Chondrocyte (in vitro differentiated cells): ENCODE data around the gene CDHR5. TPM values are rescaled to one million over a fixed set of nuclear protein-coding genes. Genes with fewer than 3 reads are reported as not detected.

ENCODE experiments used
- DNase-seq: peaks from one replicate; pipeline ENCODE4 v3.0.0; 2021; ENCODE audit warnings: mixed read lengths, low spot score
- H3K27ac Mint-ChIP-seq: one replicate; pipeline ENCODE4 v1.8.0; 2021; ENCODE audit warnings: mild to moderate bottlenecking, moderate library complexity, mixed read lengths; ENCODE audit not compliant: unreplicated experiment
- H3K27me3 Mint-ChIP-seq: 2 replicates; pipeline ENCODE4 v1.8.0; 2021; ENCODE audit warnings: low read depth, mixed read lengths
- H3K36me3 Mint-ChIP-seq: 2 replicates; pipeline ENCODE4 v1.8.0; 2021; ENCODE audit warnings: low read depth, mixed read lengths
- H3K4me1 Mint-ChIP-seq: 2 replicates; pipeline ENCODE4 v1.8.0; 2021; ENCODE audit warnings: low read depth, mild to moderate bottlenecking, mixed read lengths
- H3K4me3 Mint-ChIP-seq: one replicate; pipeline ENCODE4 v1.8.0; 2021; ENCODE audit warnings: mild to moderate bottlenecking, moderate library complexity, mixed read lengths; ENCODE audit not compliant: unreplicated experiment
- H3K9me3 Mint-ChIP-seq: 2 replicates; pipeline ENCODE4 v1.8.0; 2021; ENCODE audit warnings: low read depth, mixed read lengths
- CTCF ChIP-seq: fragments of 200-600 bp; sonication (generic); IDR thresholded peaks from 2 replicates; pipeline ENCODE4 v1.5.0; 2021; ENCODE audit warnings: antibody characterized with exemption, mild to moderate bottlenecking, moderate library complexity
- microRNA-seq: library from miRNA; unstranded; fragments of <30 nt; microRNA quantifications from one replicate; pipeline ENCODE4 v1.2.0, GENCODE V29; 2020; ENCODE audit warnings: borderline number of aligned reads
- total RNA-seq: library from RNA; stranded (reverse); gene quantifications from 3 replicates; pipeline ENCODE4 v1.2.1, GENCODE V29; 2021

The CDHR5 gene
- total RNA-seq, 1 donor from 2014 or later, result not detected

- H3K27me3 Mint-ChIP-seq, result no peaks in the 10 kb centered on the region
- H3K9me3 Mint-ChIP-seq, result no peaks in the 10 kb centered on the region
- H3K27ac Mint-ChIP-seq, result peak overlapping the region; percentile 61
- peaks cover 19% of the 10 kb centered on the region for H3K4me1 Mint-ChIP-seq
- no peak for TF ChIP-seq CTCF
- no peaks in the 10 kb centered on the region for H3K36me3 Mint-ChIP-seq
- H3K4me3 Mint-ChIP-seq, result peak overlapping the region; percentile 70
- no peak for DNase-seq
These were observed 55.4 kb downstream of the CDHR5 start for GRCh38 chr11:569158-569885.

GRCh38 chr11:568306-569157 lies 56.2 kb downstream of the CDHR5 start:
- TF ChIP-seq CTCF, result no peak
- DNase-seq, result no peak
- H3K27me3 Mint-ChIP-seq, result no peaks in the 10 kb centered on the region
- H3K9me3 Mint-ChIP-seq, result no peaks in the 10 kb centered on the region
- H3K27ac Mint-ChIP-seq, result peak overlapping the region; percentile 61
- peak overlapping the region; percentile 70 for H3K4me3 Mint-ChIP-seq
- H3K36me3 Mint-ChIP-seq, result no peaks in the 10 kb centered on the region
- peaks cover 15% of the 10 kb centered on the region for H3K4me1 Mint-ChIP-seq

GRCh38 chr11:567629-568292 lies 57.0 kb downstream of the CDHR5 start:
- H3K36me3 Mint-ChIP-seq, result no peaks in the 10 kb centered on the region

GRCh38 chr11:567011-567628 lies 57.6 kb downstream of the CDHR5 start:
- no peaks in the 10 kb centered on the region for H3K27me3 Mint-ChIP-seq
- H3K4me3 Mint-ChIP-seq, result peak overlapping the region; percentile 87
- no peaks in the 10 kb centered on the region for H3K36me3 Mint-ChIP-seq
- no peak for DNase-seq
- H3K9me3 Mint-ChIP-seq, result no peaks in the 10 kb centered on the region
- no peak for TF ChIP-seq CTCF
- no peak overlapping the region for H3K27ac Mint-ChIP-seq
- H3K4me1 Mint-ChIP-seq, result peaks cover 15% of the 10 kb centered on the region

More at GRCh38 chr11:567629-568292, 57.0 kb downstream of the CDHR5 start:
- no peaks in the 10 kb centered on the region for H3K27me3 Mint-ChIP-seq
- H3K27ac Mint-ChIP-seq, result peak overlapping the region; percentile 65
- H3K9me3 Mint-ChIP-seq, result no peaks in the 10 kb centered on the region
- H3K4me3 Mint-ChIP-seq, result peak overlapping the region; percentile 87
- DNase-seq, result peak; percentile 87
- H3K4me1 Mint-ChIP-seq, result peaks cover 15% of the 10 kb centered on the region
- TF ChIP-seq CTCF, result no peak

Small RNA genes within 50 kb of the gene (microRNA-seq; reads per million reads assigned to microRNA genes)
- gene MIR210, result 913 reads per million, percentile 78 among the genes with 10 or more reads in this experiment

Other genes starting within 250 kb of the CDHR5 start
- gene PKP3, start 230.7 kb downstream of the CDHR5 start, total RNA-seq, result 0.56 to 0.92 TPM (median 0.85 TPM) in 3 replicates
- gene SIGIRR, start 210.0 kb downstream of the CDHR5 start, total RNA-seq, result 12.3 to 26.6 TPM (median 25.9 TPM) in 3 replicates
- not detected in 3 replicates for gene ANO9, start 182.9 kb downstream of the CDHR5 start, total RNA-seq
- 30.0 to 32.5 TPM (median 32.0 TPM) in 3 replicates for gene PTDSS2, start 174.7 kb downstream of the CDHR5 start, total RNA-seq
- 146 to 166 TPM (median 161 TPM) in 3 replicates for gene RNH1, start 117.7 kb downstream of the CDHR5 start, total RNA-seq
- 65.1 to 77.7 TPM (median 68.0 TPM) in 3 replicates for gene HRAS, start 89.4 kb downstream of the CDHR5 start, total RNA-seq
- 2.6 to 2.9 TPM (median 2.7 TPM) in 3 replicates for gene LRRC56, start 87.4 kb downstream of the CDHR5 start, total RNA-seq
- 3.8 to 6.1 TPM (median 5.5 TPM) in 3 replicates for gene LMNTD2, start 64.2 kb downstream of the CDHR5 start, total RNA-seq
- gene RASSF7, start 64.0 kb downstream of the CDHR5 start, total RNA-seq, result 20.0 to 31.3 TPM (median 28.7 TPM) in 3 replicates
- 24.6 to 34.1 TPM (median 25.9 TPM) in 3 replicates for gene PHRF1, start 48.5 kb downstream of the CDHR5 start, total RNA-seq
- gene IRF7, start 9.0 kb downstream of the CDHR5 start, total RNA-seq, result 6.5 to 11.4 TPM (median 7.7 TPM) in 3 replicates
- 0.72 TPM in 1 of 3 replicates, not detected in the others for gene SCT, start 2.2 kb upstream of the CDHR5 start, total RNA-seq
- gene DRD4, start 12.3 kb upstream of the CDHR5 start, total RNA-seq, result 0.55 to 1.7 TPM (median 1.00 TPM) in 3 replicates
- gene DEAF1, start 70.3 kb upstream of the CDHR5 start, total RNA-seq, result 67.6 to 70.4 TPM (median 67.9 TPM) in 3 replicates
- gene TMEM80, start 70.9 kb upstream of the CDHR5 start, total RNA-seq, result 16.9 to 31.3 TPM (median 20.3 TPM) in 3 replicates
- gene EPS8L2, start 81.3 kb upstream of the CDHR5 start, total RNA-seq, result 17.2 to 51.6 TPM (median 45.7 TPM) in 3 replicates
- 128 to 227 TPM (median 151 TPM) in 3 replicates for gene TALDO1, start 122.5 kb upstream of the CDHR5 start, total RNA-seq
- gene GATD1, start 152.5 kb upstream of the CDHR5 start, total RNA-seq, result 47.2 to 55.0 TPM (median 52.3 TPM) in 3 replicates
- gene CEND1, start 165.1 kb upstream of the CDHR5 start, total RNA-seq, result 0.20 to 0.67 TPM (median 0.41 TPM) in 3 replicates
- gene SLC25A22, start 173.3 kb upstream of the CDHR5 start, total RNA-seq, result 15.6 to 24.4 TPM (median 16.0 TPM) in 3 replicates
- gene PIDD1, start 180.3 kb upstream of the CDHR5 start, total RNA-seq, result 12.5 to 14.9 TPM (median 12.8 TPM) in 3 replicates
- gene RPLP2, start 185.0 kb upstream of the CDHR5 start, total RNA-seq, result 1,144 to 1,291 TPM (median 1,171 TPM) in 3 replicates
- 56.0 to 59.1 TPM (median 56.0 TPM) in 3 replicates for gene PNPLA2, start 194.0 kb upstream of the CDHR5 start, total RNA-seq
- gene CRACR2B, start 203.0 kb upstream of the CDHR5 start, total RNA-seq, result 0.57 to 5.0 TPM (median 1.4 TPM) in 3 replicates
- gene CD151, start 208.0 kb upstream of the CDHR5 start, total RNA-seq, result 460 to 558 TPM (median 549 TPM) in 3 replicates
- gene POLR2L, start 217.6 kb upstream of the CDHR5 start, total RNA-seq, result 139 to 173 TPM (median 142 TPM) in 3 replicates
- gene TSPAN4, start 217.9 kb upstream of the CDHR5 start, total RNA-seq, result 62.3 to 115 TPM (median 69.2 TPM) in 3 replicates